ENCODE data around the gene PPP6C.
"Not testable (repeated sequence)": the region's sequence is repeated elsewhere in the genome, so short reads cannot be mapped to it uniquely, and the experiment has no call there.

Gene PPP6C

DNA sequence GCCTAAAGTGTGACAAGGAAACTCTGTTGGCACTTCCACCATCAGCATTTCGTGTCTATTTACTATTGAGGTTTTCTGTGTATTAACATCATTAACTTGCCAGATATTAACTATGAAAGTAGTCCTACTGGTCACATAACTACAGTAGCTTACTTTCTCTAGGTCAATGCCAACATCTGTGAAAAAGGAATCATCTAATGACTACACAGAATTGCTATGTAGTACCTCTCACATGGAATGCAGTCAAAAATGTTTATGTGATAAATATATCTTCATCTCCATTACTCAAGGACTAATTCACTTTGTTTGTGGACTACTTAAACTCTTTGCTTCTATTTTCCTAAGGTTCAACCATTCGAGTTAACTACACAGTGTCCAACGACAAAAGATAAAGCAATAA, 48.4 kb downstream of the PPP6C start:
- no peak for DNase-seq

GRCh38 chr9:125140576-125140975, 49.0 kb downstream of the PPP6C start:
- no peak for DNase-seq

DNA sequence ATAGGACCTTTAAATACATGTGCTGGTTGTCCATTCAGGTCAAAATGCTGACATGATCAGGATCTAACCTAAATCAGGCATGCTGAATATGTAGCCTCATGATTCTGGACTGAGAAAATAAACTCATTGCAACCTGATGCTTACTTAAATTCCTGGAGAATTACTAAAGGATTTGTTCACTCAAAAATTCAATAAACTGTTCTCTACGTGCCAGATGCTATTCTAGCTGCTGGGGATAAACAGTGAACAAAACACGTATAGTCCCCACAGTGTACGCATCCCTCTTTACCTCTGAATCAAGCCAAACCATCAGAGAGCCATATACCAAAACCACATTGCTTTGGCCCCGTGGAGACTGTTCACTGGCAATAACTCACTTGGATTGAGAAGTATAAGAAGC, 52.4 kb downstream of the PPP6C start:
- peak; percentile 52 for DNase-seq

DNA sequence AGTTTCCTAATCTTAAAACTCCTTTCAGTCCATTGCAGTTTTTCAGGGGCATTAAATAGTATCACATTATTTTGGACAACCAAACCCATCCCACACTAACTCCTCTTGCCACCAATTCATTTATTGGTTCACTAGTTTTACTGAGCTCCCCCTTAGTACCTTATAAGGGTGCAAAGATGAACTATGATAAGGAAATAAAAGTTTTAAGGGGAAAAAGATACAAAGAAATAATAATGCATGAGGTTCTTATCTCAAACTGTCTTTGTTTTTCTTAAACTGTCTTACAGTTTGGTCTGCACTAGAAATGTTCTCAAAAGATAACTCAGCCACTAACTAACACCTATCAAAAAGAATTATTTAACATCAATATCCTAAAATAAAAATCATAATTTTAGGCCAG, 54.6 kb downstream of the PPP6C start:
- no peak for DNase-seq

- no peak for DNase-seq
Observed at GRCh38 chr9:125133403-125134329, 55.9 kb downstream of the PPP6C start.

- no peak for DNase-seq
Observed at GRCh38 chr9:125131778-125132177, 57.8 kb downstream of the PPP6C start.

- peak; percentile 98 for DNase-seq
Observed at GRCh38 chr9:125126019-125126746, 63.4 kb downstream of the PPP6C start.

- DNase-seq = no peak
Observed at GRCh38 chr9:125125523-125125922, 64.1 kb downstream of the PPP6C start.

- DNase-seq = no peak
Observed at GRCh38 chr9:125121146-125121545, 68.5 kb downstream of the PPP6C start.

GRCh38 chr9:125119643-125120286, 69.8 kb downstream of the PPP6C start:
- DNase-seq = peak; percentile 43

DNA sequence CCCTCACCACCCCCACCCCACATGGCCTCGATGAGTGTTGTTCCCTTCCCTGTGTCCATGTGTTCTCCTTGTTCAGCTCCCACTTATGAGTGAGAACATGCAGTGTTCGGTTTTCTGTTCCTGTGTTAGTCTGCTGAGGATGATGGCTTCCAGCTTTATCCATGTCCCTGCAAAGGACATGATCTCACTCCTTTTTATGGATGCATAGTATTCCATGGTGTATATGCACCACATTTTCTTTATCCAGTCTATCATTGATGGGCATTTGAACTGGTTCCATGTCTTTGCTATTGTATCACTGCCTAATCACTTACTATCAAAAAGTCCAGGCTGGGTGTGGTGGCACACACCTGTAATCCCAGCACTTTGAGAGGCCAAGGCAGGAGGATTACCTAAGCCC, 70.9 kb downstream of the PPP6C start:
- DNase-seq = not testable (repeated sequence)

DNA sequence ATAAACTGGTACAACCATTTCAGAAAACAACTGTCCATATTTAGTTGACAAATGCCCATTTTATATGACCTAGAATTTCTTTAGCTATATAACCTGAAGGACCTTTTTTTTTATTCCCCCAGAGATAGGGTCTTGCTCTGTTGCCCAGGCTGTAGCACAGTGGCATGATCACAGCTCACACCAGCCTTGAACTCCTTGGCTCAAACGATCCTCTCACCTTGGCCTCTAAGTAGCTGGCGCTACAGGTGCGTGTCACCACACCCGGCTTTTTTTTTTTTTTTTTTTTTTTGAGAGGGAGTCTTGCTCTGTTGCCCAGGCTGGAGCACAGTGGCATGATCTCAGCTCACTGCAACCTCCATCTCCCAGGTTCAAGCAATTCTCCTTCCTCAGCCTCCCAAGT, 75.1 kb downstream of the PPP6C start:
- not testable (repeated sequence) for DNase-seq

DNA sequence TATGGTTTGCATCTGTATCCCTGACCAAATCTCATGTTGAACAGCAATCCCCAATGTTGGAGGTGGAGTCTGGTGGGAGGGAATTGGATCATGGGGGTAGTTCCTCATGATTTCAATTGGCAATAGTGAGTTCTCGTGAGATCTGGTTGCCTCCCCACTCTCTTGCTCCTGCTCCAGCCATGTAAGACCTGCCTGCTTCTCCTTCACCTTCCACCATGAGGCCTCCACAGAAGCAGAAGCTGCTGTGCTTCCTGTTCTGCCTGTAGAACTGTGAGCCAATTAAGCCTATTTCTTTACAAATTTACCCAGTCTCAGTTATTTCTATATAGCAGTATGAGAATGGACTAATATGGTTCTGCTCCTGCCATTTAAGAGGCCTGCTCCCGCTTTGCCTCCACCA, 79.1 kb downstream of the PPP6C start:
- DNase-seq = no peak

GRCh38 chr9:125108541-125108940, 81.1 kb downstream of the PPP6C start:
- not testable (repeated sequence) for DNase-seq

GRCh38 chr9:125106285-125106893, 83.2 kb downstream of the PPP6C start:
- DNase-seq = peak; percentile 43

GRCh38 chr9:125103770-125104460, 85.7 kb downstream of the PPP6C start:
- no peak for DNase-seq

DNA sequence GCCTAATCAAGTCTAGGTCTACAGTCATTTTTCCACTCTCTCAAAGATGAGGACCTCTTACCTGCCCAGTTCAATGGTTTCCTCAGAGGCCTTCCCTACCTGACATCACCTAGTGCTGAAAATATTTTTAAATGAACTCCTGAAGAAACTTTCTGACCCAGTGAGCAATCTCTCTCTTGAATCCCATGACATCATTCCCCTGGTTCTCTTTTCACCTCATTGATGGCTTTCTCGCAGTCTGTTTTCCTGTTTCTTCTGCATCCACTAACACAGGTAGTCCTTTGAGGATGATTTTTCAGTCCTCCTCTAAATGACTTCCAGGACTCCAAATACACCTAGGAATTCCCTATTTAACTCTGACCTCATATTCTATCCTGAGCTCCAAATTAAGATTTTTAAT, 86.6 kb downstream of the PPP6C start:
- no peak for DNase-seq

DNA sequence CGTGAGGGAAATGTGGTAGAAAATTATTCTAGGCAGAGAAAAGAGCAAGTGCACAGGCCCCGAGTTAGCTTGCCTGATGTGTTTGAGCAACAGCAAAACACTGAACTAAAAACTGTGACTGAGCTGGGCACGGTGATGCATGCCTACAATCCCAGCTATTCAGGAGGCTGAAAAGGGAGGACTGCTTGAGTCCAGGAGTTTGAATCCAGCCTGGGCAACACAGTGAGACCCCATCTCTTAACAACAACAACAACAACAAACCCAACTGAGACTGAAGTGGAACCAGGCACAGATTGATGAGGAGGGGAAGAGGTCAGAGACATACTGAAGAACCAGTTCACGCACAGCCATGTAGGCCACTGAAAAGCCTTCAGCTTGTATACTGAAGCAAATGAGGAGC, 88.8 kb downstream of the PPP6C start:
- DNase-seq = no peak

DNA sequence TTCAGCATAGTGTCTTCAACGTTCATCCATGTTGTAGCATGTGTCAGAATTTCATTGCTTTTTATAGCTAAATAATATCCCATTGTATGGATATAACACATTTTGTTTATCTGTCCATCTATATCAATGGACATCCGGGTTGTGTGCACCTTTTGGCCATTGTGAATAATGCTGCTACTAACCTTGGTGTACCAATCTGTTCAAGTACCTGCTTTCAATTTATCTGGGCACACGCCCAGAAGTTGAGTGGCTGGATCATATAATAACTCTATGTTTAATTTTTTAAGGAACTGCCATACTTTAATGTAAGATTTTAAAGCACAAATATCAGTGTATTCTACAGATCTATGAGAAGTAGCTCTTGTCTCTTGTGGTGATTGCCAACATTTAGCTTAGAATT, 89.8 kb downstream of the PPP6C start:
- no peak for DNase-seq
